Natural killer cell (primary cell): ENCODE data around the gene CRIP1. TPM values are rescaled to one million over a fixed set of nuclear protein-coding genes. Genes with fewer than 3 reads are reported as not detected.

Source experiments
- ATAC-seq, 3 donors: fragments of 150-1000 bp in 2 of 3; fragments of 200-7000 bp in 1 of 3; cut with Tn5 transposase; 1 replicate in 1 of 3; 2 replicates in 2 of 3; pipeline ENCODE4 v1.10.0; 2021; ENCODE audit warnings: mild to moderate bottlenecking in 2 of 3, moderate library complexity in 2 of 3
- DNase-seq, 2 donors: peaks; one replicate each; pipeline versions ENCODE4 v3.0.0 to v3.0.0-alpha.2; 2013 to 2021; ENCODE audit warnings: mixed read lengths in 1 of 2
- H3K27ac ChIP-seq: one replicate; pipeline ENCODE4 v1.5.1; 2013; ENCODE audit warnings: mild to moderate bottlenecking, low read length
- H3K27me3 ChIP-seq: one replicate; pipeline ENCODE4 v1.6.1; 2013; ENCODE audit warnings: low read length; ENCODE audit not compliant: control insufficient read depth, insufficient read depth
- H3K36me3 ChIP-seq: one replicate; pipeline ENCODE4 v1.6.1; 2013; ENCODE audit warnings: low read length; ENCODE audit not compliant: control insufficient read depth, insufficient read depth
- H3K4me1 ChIP-seq: one replicate; pipeline ENCODE4 v1.6.1; 2013; ENCODE audit warnings: low read length; ENCODE audit not compliant: control insufficient read depth, insufficient read depth
- H3K4me3 ChIP-seq: one replicate; pipeline ENCODE4 v1.5.1; 2013; ENCODE audit warnings: low read length
- H3K9me3 ChIP-seq: one replicate; pipeline ENCODE4 v1.6.1; 2013; ENCODE audit warnings: low read length; ENCODE audit not compliant: control insufficient read depth, insufficient read depth
- H3K27ac Mint-ChIP-seq, 2 donors: one replicate each; pipeline ENCODE4 v1.8.0; 2022; ENCODE audit warnings: mild to moderate bottlenecking in 2 of 2, mixed read lengths in 2 of 2, moderate library complexity in 1 of 2
- H3K27me3 Mint-ChIP-seq, 2 donors: one replicate each; pipeline ENCODE4 v1.8.0; 2022; ENCODE audit warnings: low read depth in 2 of 2, mixed read lengths in 2 of 2
- H3K36me3 Mint-ChIP-seq: one replicate; pipeline ENCODE4 v1.8.0; 2022; ENCODE audit warnings: mixed read lengths
- H3K4me1 Mint-ChIP-seq, 2 donors: one replicate each; pipeline ENCODE4 v1.8.0; 2022; ENCODE audit warnings: mixed read lengths in 2 of 2
- H3K4me3 Mint-ChIP-seq: one replicate; pipeline ENCODE4 v1.8.0; 2022; ENCODE audit warnings: mild to moderate bottlenecking, moderate library complexity, mixed read lengths
- H3K9me3 Mint-ChIP-seq, 2 donors: one replicate each; pipeline ENCODE4 v1.8.0; 2022; ENCODE audit warnings: mixed read lengths in 2 of 2
- CTCF ChIP-seq: fragments of 200-600 bp; IDR thresholded peaks from one replicate; pipeline ENCODE4 v1.8.0; 2022; ENCODE audit warnings: antibody characterized with exemption
- WGBS: methylation state at CpG from one replicate; pipeline ENCODE4 v1.1.7; 2013; ENCODE audit warnings: missing lambda C conversion rate; ENCODE audit not compliant: insufficient coverage; 5-methylcytosine and 5-hydroxymethylcytosine counted together
- intact Hi-C: fragments of 100-400 bp; cut with micrococcal nuclease; formaldehyde crosslinking; loops from one replicate; pipeline ENCODE4 v1.14.2; 2022
- total RNA-seq, 4 donors: library from RNA; stranded (reverse); fragments of 120-200 nt in 1 of 4; gene quantifications; one replicate each; pipeline versions ENCODE4 v1.2.3 to v1.2.4, GENCODE V29; 2013 to 2022

Gene CRIP1
- total RNA-seq, 3 donors from 2014 or later (not counting 1 experiment from before 2014, with no cell fraction given) = 276 to 334 (median 290) TPM

- Histone ChIP-seq H3K36me3 (peaks cover 2% of the 10 kb centered on the region), H3K9me3 (no peaks in the 10 kb centered on the region), H3K4me3 (no peak overlapping the region), H3K27me3 (peaks cover 17% of the 10 kb centered on the region), H3K4me1 (peaks cover 24% of the 10 kb centered on the region), H3K27ac (no peak overlapping the region)
- H3K27me3 Mint-ChIP-seq = peaks cover 0 to 6% of the 10 kb centered on the region in 2 donors
- H3K27ac Mint-ChIP-seq = no peak overlapping the region
- DNase-seq = no peak
- peaks cover 0 to 8% of the 10 kb centered on the region in 2 donors for H3K4me1 Mint-ChIP-seq
- WGBS = 73% methylated on average over 16 of the region's 19 CpGs
- TF ChIP-seq CTCF = no peak
- no peaks in the 10 kb centered on the region for H3K9me3 Mint-ChIP-seq
- intact Hi-C loops = no loop called here
- no peak overlapping the region for H3K4me3 Mint-ChIP-seq
- no peaks in the 10 kb centered on the region for H3K36me3 Mint-ChIP-seq
- no peak for ATAC-seq
Measured at GRCh38 chr14:105471297-105471821, 15.3 kb upstream of the CRIP1 start.

GRCh38 chr14:105471823-105472485 is 14.7 kb upstream of the CRIP1 start:
- Mint-ChIP-seq H3K4me3 (no peak overlapping the region), H3K36me3 (no peaks in the 10 kb centered on the region), H3K27me3 (peaks cover 0 to 6% of the 10 kb centered on the region in 2 donors), H3K9me3 (no peaks in the 10 kb centered on the region), H3K27ac (no peak overlapping the region), H3K4me1 (peaks cover 0 to 13% of the 10 kb centered on the region in 2 donors)
- Histone ChIP-seq H3K36me3 (peaks cover 2% of the 10 kb centered on the region), H3K9me3 (no peaks in the 10 kb centered on the region), H3K4me3 (no peak overlapping the region), H3K27me3 (peaks cover 22% of the 10 kb centered on the region), H3K4me1 (peaks cover 30% of the 10 kb centered on the region), H3K27ac (no peak overlapping the region)
- no peak for TF ChIP-seq CTCF
- intact Hi-C loops = no loop called here
- 94% methylated on average over 8 of the region's 8 CpGs for WGBS
- DNase-seq = no peak
- no peak for ATAC-seq

- 92% methylated on average over 12 of the region's 12 CpGs for WGBS
- ATAC-seq = no peak
Measured at GRCh38 chr14:105472486-105472991, 14.1 kb upstream of the CRIP1 start.

More at GRCh38 chr14:105472486-105472991, 14.1 kb upstream of the CRIP1 start:
- TF ChIP-seq CTCF = no peak
- H3K36me3 ChIP-seq = peaks cover 2% of the 10 kb centered on the region
- no peak overlapping the region for H3K27ac ChIP-seq
- Mint-ChIP-seq H3K36me3 (no peaks in the 10 kb centered on the region), H3K4me1 (peaks cover 6 to 18% of the 10 kb centered on the region in 2 donors), H3K4me3 (no peak overlapping the region), H3K27me3 (peaks cover 0 to 6% of the 10 kb centered on the region in 2 donors), H3K27ac (no peak overlapping the region), H3K9me3 (no peaks in the 10 kb centered on the region)
- intact Hi-C loops = no loop called here
- H3K4me1 ChIP-seq = peaks cover 36% of the 10 kb centered on the region
- no peaks in the 10 kb centered on the region for H3K9me3 ChIP-seq
- peaks cover 22% of the 10 kb centered on the region for H3K27me3 ChIP-seq
- no peak overlapping the region for H3K4me3 ChIP-seq
- DNase-seq = no peak
